Esophagus squamous epithelium (tissue), 4 donors: Measurements from ENCODE around the gene SEBOX.

ENCODE experiments used
- POLR2A ChIP-seq, 4 donors: fragments of 450-650 bp; IDR thresholded peaks; one replicate each; pipeline ENCODE4 v1.6.1; 2017; ENCODE audit warnings: antibody characterized with exemption in 4 of 4, mild to moderate bottlenecking in 4 of 4, moderate library complexity in 3 of 4
- TF ChIP-seq, protein P1 (sequence below), 6 experiments: fragments of 450-650 bp in 4 of 6; fragments of 200-600 bp in 2 of 6; sonication (generic) in 2 of 6; IDR thresholded peaks; one replicate each; pipeline ENCODE4 v1.5.1; 2016 to 2019; ENCODE audit warnings: antibody characterized with exemption in 6 of 6, mild to moderate bottlenecking in 4 of 6, moderate library complexity in 4 of 6

DNA sequence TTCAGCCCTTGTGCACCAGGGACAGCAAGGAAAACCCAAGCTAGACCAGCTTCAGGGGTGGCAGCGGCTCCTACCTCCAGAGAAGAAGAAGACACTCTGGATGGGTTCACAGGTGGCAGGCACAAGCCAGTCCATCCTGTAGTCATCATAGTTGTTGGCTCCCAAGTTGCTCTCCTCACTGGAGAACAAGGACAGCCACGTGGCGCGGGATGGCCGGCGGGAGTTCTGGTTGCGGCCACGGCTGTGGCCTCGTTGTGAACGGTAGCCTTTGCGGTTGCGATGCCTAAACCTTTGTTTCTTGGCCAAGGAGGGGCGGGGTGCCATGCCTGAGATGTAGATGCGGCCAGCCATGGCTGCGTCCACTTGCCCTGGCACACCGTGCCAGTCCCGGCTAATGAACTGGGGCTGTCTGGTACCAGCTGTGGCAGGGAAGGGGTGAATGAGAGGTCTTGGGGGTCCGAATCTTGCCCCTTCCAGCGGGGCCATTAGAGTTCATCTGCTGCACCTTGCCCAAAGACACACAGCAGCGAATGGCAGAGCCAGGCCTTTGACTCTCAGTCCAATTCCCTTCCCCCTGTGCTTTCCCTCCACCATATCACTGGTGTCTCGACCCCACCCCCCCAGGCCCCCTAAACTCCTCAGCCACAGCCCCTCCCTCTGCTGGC lies 2.8 kb upstream of the SEBOX start:
- TF ChIP-seq, protein P1, sequence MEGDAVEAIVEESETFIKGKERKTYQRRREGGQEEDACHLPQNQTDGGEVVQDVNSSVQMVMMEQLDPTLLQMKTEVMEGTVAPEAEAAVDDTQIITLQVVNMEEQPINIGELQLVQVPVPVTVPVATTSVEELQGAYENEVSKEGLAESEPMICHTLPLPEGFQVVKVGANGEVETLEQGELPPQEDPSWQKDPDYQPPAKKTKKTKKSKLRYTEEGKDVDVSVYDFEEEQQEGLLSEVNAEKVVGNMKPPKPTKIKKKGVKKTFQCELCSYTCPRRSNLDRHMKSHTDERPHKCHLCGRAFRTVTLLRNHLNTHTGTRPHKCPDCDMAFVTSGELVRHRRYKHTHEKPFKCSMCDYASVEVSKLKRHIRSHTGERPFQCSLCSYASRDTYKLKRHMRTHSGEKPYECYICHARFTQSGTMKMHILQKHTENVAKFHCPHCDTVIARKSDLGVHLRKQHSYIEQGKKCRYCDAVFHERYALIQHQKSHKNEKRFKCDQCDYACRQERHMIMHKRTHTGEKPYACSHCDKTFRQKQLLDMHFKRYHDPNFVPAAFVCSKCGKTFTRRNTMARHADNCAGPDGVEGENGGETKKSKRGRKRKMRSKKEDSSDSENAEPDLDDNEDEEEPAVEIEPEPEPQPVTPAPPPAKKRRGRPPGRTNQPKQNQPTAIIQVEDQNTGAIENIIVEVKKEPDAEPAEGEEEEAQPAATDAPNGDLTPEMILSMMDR (IDR thresholded peaks at IDR 0.05), result no peak
- TF ChIP-seq POLR2A (IDR thresholded peaks at IDR 0.05), result no peak
